PC-9 (cell line): ENCODE results near the gene HECTD1. TPM values are rescaled to one million over a fixed set of nuclear protein-coding genes. Genes with fewer than 3 reads are reported as not detected.

ENCODE experiments used
- BruUV-seq: library from RNA; stranded (reverse); fragments of 400-500 nt; replicated peaks from 2 replicates; lab custom pipeline; 2021; lab: Mats Ljungman, UMichigan
- CTCF ChIA-PET: fragments of 300-600 bp; sonication (Branson Sonifier 250); formaldehyde crosslinking; loops from one replicate; lab custom pipeline; 2022; ENCODE audit warnings: antibody characterized with exemption; lab: Charles Lee
- POLR2A ChIA-PET: fragments of 300-600 bp; sonication (Branson Sonifier 250); formaldehyde crosslinking; loops from one replicate; lab custom pipeline; 2022; ENCODE audit warnings: antibody characterized with exemption; ENCODE audit not compliant: unreplicated experiment; lab: Charles Lee
- DNase-seq, 2 experiments: peaks; one replicate each; pipeline versions ENCODE4 v3.0.0 to v3.0.0-alpha.2; 2015 to 2022; ENCODE audit warnings: mixed read lengths in 1 of 2
- H2AFZ ChIP-seq: fragments of 200-600 bp; sonication (generic); 2 replicates; pipeline ENCODE4 v1.8.1; 2017; ENCODE audit warnings: antibody characterized with exemption
- H3F3A ChIP-seq: fragments of 200-600 bp; sonication (generic); 2 replicates; pipeline ENCODE4 v1.8.1; 2017; ENCODE audit warnings: antibody characterized with exemption, mild to moderate bottlenecking, low read depth; ENCODE audit not compliant: insufficient read depth
- H3K27ac ChIP-seq: fragments of 200-600 bp; sonication (generic); 2 replicates; pipeline ENCODE4 v1.6.1; 2016; ENCODE audit warnings: mixed run types
- H3K27me3 ChIP-seq: fragments of 200-600 bp; sonication (generic); 2 replicates; pipeline ENCODE4 v1.6.1; 2016; ENCODE audit warnings: low read depth, mixed run types; ENCODE audit not compliant: insufficient read depth
- H3K36me3 ChIP-seq: fragments of 200-600 bp; sonication (generic); 2 replicates; pipeline ENCODE4 v1.6.1; 2016; ENCODE audit warnings: low read depth, mixed run types
- H3K4me1 ChIP-seq: fragments of 200-600 bp; sonication (generic); replicated peaks from 2 replicates; pipeline ENCODE4 v1.6.1; 2016; ENCODE audit warnings: mixed run types; ENCODE audit not compliant: insufficient read depth
- H3K4me2 ChIP-seq: fragments of 200-600 bp; sonication (generic); 2 replicates; pipeline ENCODE4 v1.6.1; 2017; ENCODE audit warnings: mixed run types
- H3K4me3 ChIP-seq: fragments of 200-600 bp; sonication (generic); 2 replicates; pipeline ENCODE4 v1.6.1; 2016; ENCODE audit warnings: mixed run types
- H3K79me2 ChIP-seq: fragments of 200-600 bp; sonication (generic); 2 replicates; pipeline ENCODE4 v1.6.1; 2017; ENCODE audit warnings: low read depth, mixed run types
- H3K9me2 ChIP-seq: fragments of 200-600 bp; sonication (generic); 2 replicates; pipeline ENCODE4 v1.8.1; 2017; ENCODE audit warnings: mild to moderate bottlenecking; ENCODE audit not compliant: insufficient read depth
- H3K9me3 ChIP-seq: fragments of 200-600 bp; sonication (generic); 2 replicates; pipeline ENCODE4 v1.8.1; 2016; ENCODE audit warnings: low read depth; ENCODE audit not compliant: insufficient read depth
- H4K20me1 ChIP-seq: fragments of 200-600 bp; sonication (generic); 2 replicates; pipeline ENCODE4 v1.8.1; 2017; ENCODE audit not compliant: insufficient read depth
- CTCF ChIP-seq: fragments of 200-600 bp; sonication (generic); conservative IDR thresholded peaks from 2 replicates; pipeline ENCODE4 v1.6.1; 2017; ENCODE audit warnings: mixed run types, antibody characterized with exemption, mild to moderate bottlenecking, moderate library complexity
- EZH2 ChIP-seq: fragments of 200-600 bp; sonication (generic); IDR thresholded peaks from 2 replicates; pipeline ENCODE4 v1.8.0; 2017; ENCODE audit warnings: antibody characterized with exemption, low read depth
- intact Hi-C: fragments of 100-400 bp; cut with micrococcal nuclease; formaldehyde crosslinking; loops from one replicate; pipeline ENCODE4 v1.10.0; 2022; ENCODE audit not compliant: unreplicated experiment
- total RNA-seq: library from RNA; stranded (reverse); gene quantifications from 2 replicates; pipeline ENCODE4 v1.2.3, GENCODE V29; 2021

HECTD1 gene
- total RNA-seq, 1 experiment from 2014 or later: 93.9 TPM

- no peak overlapping the region for H3K4me2 ChIP-seq
- no peaks in the 10 kb centered on the region for H3K4me1 ChIP-seq
- no peak overlapping the region for H2AFZ ChIP-seq
- ChIA-PET POLR2A (no interaction called here), CTCF (no interaction called here)
- H3F3A ChIP-seq: no peaks in the 10 kb centered on the region
- no peaks in the 10 kb centered on the region for H3K27me3 ChIP-seq
- H3K36me3 ChIP-seq: peaks cover 16% of the 10 kb centered on the region; the same call in 1 of the 2 replicates
- H3K79me2 ChIP-seq: no peaks in the 10 kb centered on the region
- intact Hi-C loops: no loop called here
- H3K9me3 ChIP-seq: no peaks in the 10 kb centered on the region
- H3K9me2 ChIP-seq: no peaks in the 10 kb centered on the region
- H3K27ac ChIP-seq: no peak overlapping the region
- no peak for TF ChIP-seq CTCF
- TF ChIP-seq EZH2: no peak
- BruUV-seq: no TSS peak
- H3K4me3 ChIP-seq: no peak overlapping the region
- H4K20me1 ChIP-seq: no peaks in the 10 kb centered on the region; the same call in 1 of the 2 replicates
- DNase-seq: no peak
Observed at GRCh38 chr14:31125231-31125630, 82.4 kb downstream of the HECTD1 start.

GRCh38 chr14:31124197-31124596, 83.4 kb downstream of the HECTD1 start:
- no peak overlapping the region for H3K27ac ChIP-seq
- no peaks in the 10 kb centered on the region; the same call in 1 of the 2 replicates for H4K20me1 ChIP-seq
- H2AFZ ChIP-seq: no peak overlapping the region
- no peak overlapping the region for H3K4me2 ChIP-seq
- H3K36me3 ChIP-seq: peaks cover 18% of the 10 kb centered on the region; the same call in 1 of the 2 replicates
- no TSS peak for BruUV-seq
- no peak for TF ChIP-seq EZH2
- TF ChIP-seq CTCF: no peak
- H3K9me2 ChIP-seq: no peaks in the 10 kb centered on the region
- POLR2A ChIA-PET: no interaction called here
- no peaks in the 10 kb centered on the region for H3F3A ChIP-seq
- H3K9me3 ChIP-seq: no peaks in the 10 kb centered on the region
- H3K79me2 ChIP-seq: no peaks in the 10 kb centered on the region
- DNase-seq: no peak
- CTCF ChIA-PET: no interaction called here
- no peaks in the 10 kb centered on the region for H3K4me1 ChIP-seq
- no peak overlapping the region for H3K4me3 ChIP-seq
- no peaks in the 10 kb centered on the region for H3K27me3 ChIP-seq
- intact Hi-C loops: no loop called here

GRCh38 chr14:31122921-31123320, 84.7 kb downstream of the HECTD1 start:
- no peaks in the 10 kb centered on the region for H3K79me2 ChIP-seq
- no peak overlapping the region for H3K4me2 ChIP-seq
- DNase-seq: no peak
- intact Hi-C loops: no loop called here
- POLR2A ChIA-PET: interaction anchor here (0.8 kb wide), 1 partner anchor 9 kb away, joined by 3 read pairs; no protein-coding TSS in a partner anchor
- H3K9me3 ChIP-seq: no peaks in the 10 kb centered on the region
- no peak overlapping the region for H3K4me3 ChIP-seq
- H3K4me1 ChIP-seq: no peaks in the 10 kb centered on the region
- no peaks in the 10 kb centered on the region for H3K9me2 ChIP-seq
- CTCF ChIA-PET: no interaction called here
- BruUV-seq: no TSS peak
- H3K27me3 ChIP-seq: no peaks in the 10 kb centered on the region
- H3K27ac ChIP-seq: no peak overlapping the region
- H3K36me3 ChIP-seq: peaks cover 16% of the 10 kb centered on the region; the same call in 1 of the 2 replicates
- H2AFZ ChIP-seq: no peak overlapping the region
- H3F3A ChIP-seq: no peaks in the 10 kb centered on the region
- TF ChIP-seq EZH2 (no peak), CTCF (no peak)
- H4K20me1 ChIP-seq: no peaks in the 10 kb centered on the region; the same call in 1 of the 2 replicates
